IMR-90 (cell line): ENCODE results near the gene LACC1. TPM values are rescaled to one million over a fixed set of nuclear protein-coding genes. Genes with fewer than 3 reads are reported as not detected.

Source experiments
- ATAC-seq: fragments of 200-7000 bp; cut with Tn5 transposase; 2 replicates; pipeline ENCODE4 v1.9.1; 2020; ENCODE audit warnings: low read depth, mild to moderate bottlenecking, moderate library complexity
- BruUV-seq: library from RNA; stranded (reverse); fragments of 400-500 nt; replicated peaks from 2 replicates; lab custom pipeline; 2021; lab: Mats Ljungman, UMichigan
- CTCF ChIA-PET: fragments of 300-600 bp; formaldehyde crosslinking; extraction: SDS; loops from one replicate; lab custom pipeline; 2021; ENCODE audit warnings: antibody characterized with exemption; lab: Yijun Ruan, JAX
- POLR2A ChIA-PET: fragments of 300-600 bp; sonication (Branson Sonifier 250); formaldehyde crosslinking; loops from one replicate; lab custom pipeline; 2022; ENCODE audit warnings: antibody characterized with exemption; ENCODE audit not compliant: unreplicated experiment; lab: Charles Lee
- DNase-seq: peaks from one replicate; pipeline ENCODE4 v3.0.0; 2013
- H2AFZ ChIP-seq: replicated peaks from 2 replicates; pipeline ENCODE3; 2013; ENCODE audit warnings: low read length, mild to moderate bottlenecking; ENCODE audit not compliant: poor library complexity
- H2AK5ac ChIP-seq: 2 replicates; pipeline ENCODE4 v1.6.1; 2013; ENCODE audit warnings: low read depth, low read length, inconsistent platforms
- H2AK9ac ChIP-seq: replicated peaks from 2 replicates; pipeline ENCODE3; 2013; ENCODE audit warnings: mild to moderate bottlenecking, low read depth, low read length, moderate library complexity; ENCODE audit not compliant: poor library complexity
- H2BK120ac ChIP-seq: 2 replicates; pipeline ENCODE4 v1.6.1; 2013; ENCODE audit warnings: low read depth, low read length, inconsistent platforms
- H2BK15ac ChIP-seq: 3 replicates; pipeline ENCODE4 v1.6.1; 2013; ENCODE audit warnings: low read depth, low read length, inconsistent platforms
- H2BK20ac ChIP-seq: 2 replicates; pipeline ENCODE4 v1.6.1; 2013; ENCODE audit warnings: low read depth, mild to moderate bottlenecking, inconsistent platforms, low read length, moderate library complexity
- H2BK5ac ChIP-seq: 2 replicates; pipeline ENCODE4 v1.6.1; 2013; ENCODE audit warnings: mild to moderate bottlenecking, low read depth, low read length, inconsistent platforms; ENCODE audit not compliant: poor library complexity, severe bottlenecking
- H3K14ac ChIP-seq: replicated peaks from 2 replicates; pipeline ENCODE4 v1.6.1; 2013; ENCODE audit warnings: low read depth, low read length, inconsistent platforms
- H3K18ac ChIP-seq: 2 replicates; pipeline ENCODE4 v1.6.1; 2013; ENCODE audit warnings: low read depth, low read length, control low read depth
- H3K23ac ChIP-seq: 2 replicates; pipeline ENCODE4 v1.6.1; 2013; ENCODE audit warnings: low read depth, low read length, inconsistent platforms
- H3K27ac ChIP-seq: 2 replicates; pipeline ENCODE4 v1.5.1; 2013; ENCODE audit warnings: mild to moderate bottlenecking, control low read depth, low read length; ENCODE audit not compliant: insufficient read depth
- H3K27me3 ChIP-seq: 2 replicates; pipeline ENCODE4 v1.6.1; 2013; ENCODE audit warnings: low read length; ENCODE audit not compliant: control insufficient read depth, insufficient read depth
- H3K36me3 ChIP-seq: 2 replicates; pipeline ENCODE4 v1.6.1; 2013; ENCODE audit warnings: low read length, mixed read lengths; ENCODE audit not compliant: control insufficient read depth, insufficient read depth
- H3K4ac ChIP-seq: 2 replicates; pipeline ENCODE4 v1.6.1; 2013; ENCODE audit warnings: low read depth, low read length, inconsistent platforms
- H3K4me1 ChIP-seq: 2 replicates; pipeline ENCODE4 v1.6.1; 2013; ENCODE audit warnings: low read length, mixed read lengths; ENCODE audit not compliant: control insufficient read depth, insufficient read depth
- H3K4me2 ChIP-seq: 2 replicates; pipeline ENCODE4 v1.6.1; 2013; ENCODE audit warnings: low read depth, mild to moderate bottlenecking, control low read depth, low read length, moderate library complexity
- H3K4me3 ChIP-seq: 2 replicates; pipeline ENCODE4 v1.5.1; 2013; ENCODE audit warnings: low read depth, mild to moderate bottlenecking, control low read depth, low read length, moderate library complexity; ENCODE audit not compliant: insufficient read depth
- H3K56ac ChIP-seq: 2 replicates; pipeline ENCODE4 v1.6.1; 2013; ENCODE audit warnings: low read length, inconsistent platforms; ENCODE audit not compliant: insufficient read depth; ENCODE audit errors: extremely low read depth
- H3K79me1 ChIP-seq, 2 experiments: 2 replicates each; pipeline ENCODE4 v1.6.1; 2013; ENCODE audit warnings: low read length in 2 of 2, inconsistent platforms in 1 of 2, low read depth in 1 of 2
- H3K9ac ChIP-seq: 2 replicates; pipeline ENCODE4 v1.6.1; 2013; ENCODE audit warnings: low read depth, low read length, control low read depth
- H3K9me1 ChIP-seq: 2 replicates; pipeline ENCODE4 v1.6.1; 2013; ENCODE audit warnings: low read length, inconsistent platforms; ENCODE audit not compliant: insufficient read depth
- H3K9me3 ChIP-seq: 2 replicates; pipeline ENCODE4 v1.6.1; 2013; ENCODE audit warnings: low read length; ENCODE audit not compliant: control insufficient read depth, insufficient read depth
- H4K20me1 ChIP-seq: 2 replicates; pipeline ENCODE4 v1.6.1; 2013; ENCODE audit warnings: low read length, inconsistent platforms; ENCODE audit not compliant: insufficient read depth
- H4K5ac ChIP-seq: 2 replicates; pipeline ENCODE4 v1.6.1; 2013; ENCODE audit warnings: mild to moderate bottlenecking, low read depth, low read length, control low read depth
- H4K8ac ChIP-seq, 2 experiments: 2 replicates each; pipeline ENCODE4 v1.6.1; 2013; ENCODE audit warnings: low read depth in 2 of 2, low read length in 2 of 2, control low read depth in 1 of 2, inconsistent platforms in 1 of 2
- H4K91ac ChIP-seq: 2 replicates; pipeline ENCODE4 v1.6.1; 2013; ENCODE audit warnings: low read depth, low read length, inconsistent platforms; ENCODE audit not compliant: insufficient read depth
- BHLHE40 ChIP-seq: fragments of 150-350 bp; IDR thresholded peaks from 2 replicates; pipeline ENCODE4 v1.6.1; 2016; ENCODE audit warnings: mild to moderate bottlenecking, low read depth, low read length
- CEBPB ChIP-seq: IDR thresholded peaks from 2 replicates; pipeline ENCODE4 v1.6.1; 2012; ENCODE audit warnings: low read depth, low read length, improper control_type of control experiment
- CHD1 ChIP-seq: IDR thresholded peaks from 2 replicates; pipeline ENCODE4 v1.6.1; 2012; ENCODE audit warnings: low read depth, low read length, improper control_type of control experiment
- CTCF ChIP-seq: conservative IDR thresholded peaks from 2 replicates; pipeline ENCODE4 v1.5.1; 2012; ENCODE audit warnings: mild to moderate bottlenecking, low read depth, low read length, improper control_type of control experiment
- ELK1 ChIP-seq: fragments of 150-350 bp; IDR thresholded peaks from 2 replicates; pipeline ENCODE4 v1.6.1; 2016; ENCODE audit warnings: low read depth, mild to moderate bottlenecking, low read length, moderate library complexity, borderline replicate concordance
- FOS ChIP-seq: fragments of 150-350 bp; IDR thresholded peaks from 2 replicates; pipeline ENCODE4 v1.6.1; 2016; ENCODE audit warnings: low read depth, low read length
- MAFK ChIP-seq: IDR thresholded peaks from 2 replicates; pipeline ENCODE4 v1.6.1; 2012; ENCODE audit warnings: low read depth, low read length, improper control_type of control experiment
- MAZ ChIP-seq: IDR thresholded peaks from 2 replicates; pipeline ENCODE4 v1.6.1; 2012; ENCODE audit warnings: low read depth, mild to moderate bottlenecking, low read length, improper control_type of control experiment, moderate library complexity, borderline replicate concordance
- MXI1 ChIP-seq: IDR thresholded peaks from 2 replicates; pipeline ENCODE4 v1.6.1; 2012; ENCODE audit warnings: low read depth, mild to moderate bottlenecking, low read length, moderate library complexity, borderline replicate concordance
- NFE2L2 ChIP-seq: fragments of 150-350 bp; IDR thresholded peaks from 2 replicates; pipeline ENCODE4 v1.6.1; 2016; ENCODE audit warnings: low read depth, mild to moderate bottlenecking, low read length
- POLR2A ChIP-seq: IDR thresholded peaks from 2 replicates; pipeline ENCODE4 v1.6.1; 2012; ENCODE audit warnings: mild to moderate bottlenecking, low read depth, low read length
- RAD21 ChIP-seq: IDR thresholded peaks from 2 replicates; pipeline ENCODE4 v1.6.1; 2012; ENCODE audit warnings: low read length, improper control_type of control experiment
- RCOR1 ChIP-seq: IDR thresholded peaks from 2 replicates; pipeline ENCODE4 v1.6.1; 2012; ENCODE audit warnings: mild to moderate bottlenecking, low read length, improper control_type of control experiment; ENCODE audit not compliant: insufficient replicate concordance
- RFX5 ChIP-seq: IDR thresholded peaks from 2 replicates; pipeline ENCODE4 v1.8.0; 2012; ENCODE audit warnings: low read depth, mild to moderate bottlenecking, low read length, moderate library complexity
- SMC3 ChIP-seq: fragments of 150-350 bp; IDR thresholded peaks from 2 replicates; pipeline ENCODE4 v1.6.1; 2016; ENCODE audit warnings: low read depth, mild to moderate bottlenecking, antibody characterized with exemption, low read length, moderate library complexity
- USF2 ChIP-seq: fragments of 150-350 bp; IDR thresholded peaks from 2 replicates; pipeline ENCODE4 v1.6.1; 2017; ENCODE audit warnings: mild to moderate bottlenecking, antibody characterized with exemption, low read length, low read depth
- whole genome bisulfite sequencing, 2 experiments: methylation state at CpG; one replicate each; pipeline versions ENCODE4 v1.1.5 to v1.1.7; 2013; ENCODE audit warnings: missing lambda C conversion rate in 2 of 2; ENCODE audit not compliant: insufficient read length in 1 of 2; ENCODE audit errors: extremely low coverage in 2 of 2; 5-methylcytosine and 5-hydroxymethylcytosine counted together
- dilution Hi-C: fragments of 300-500 bp; cut with HindIII; formaldehyde crosslinking; loops from one replicate; pipeline ENCODE4 v1.14.3; 2018; ENCODE audit warnings: low sequenced_read_pairs; ENCODE audit not compliant: unreplicated experiment
- in situ Hi-C: fragments of 300-500 bp; cut with MboI; formaldehyde crosslinking; loops from 3 replicates; pipeline ENCODE4 v1.14.3; 2019; ENCODE audit warnings: low sequenced_read_pairs, inconsistent platforms, mixed read lengths
- intact Hi-C: fragments of 100-400 bp; cut with micrococcal nuclease; formaldehyde crosslinking; loops from 2 replicates; pipeline ENCODE4 v1.10.0; 2022
- polyA plus RNA-seq, 3 experiments: library from polyadenylated mRNA; depleted of rRNA; stranded (reverse); fragments of >200 nt; gene quantifications; 2 replicates each; pipeline ENCODE4 v1.2.3, GENCODE V29; 2012; ENCODE audit warnings: low replicate concordance in 1 of 3
- total RNA-seq: library from RNA; depleted of rRNA; stranded (reverse); fragments of >200 nt; gene quantifications from 2 replicates; pipeline ENCODE4 v1.2.3, GENCODE V29; 2012

Gene LACC1
- total and polyA plus RNA-seq, 2 of the 4 experiments (the other 2 are of a cell fraction): 3.2 to 4.7 TPM

GRCh38 chr13:43884222-43884621 is 4.5 kb downstream of the LACC1 start:
- Histone ChIP-seq H2AK9ac (no peak overlapping the region), H3K9ac (no peak overlapping the region), H3K9me1 (no peaks in the 10 kb centered on the region; the same call in 1 of the 2 replicates), H2BK120ac (no peak overlapping the region), H3K4me3 (no peak overlapping the region), H3K27ac (no peak overlapping the region), H4K20me1 (no peaks in the 10 kb centered on the region), H2BK5ac (no peak overlapping the region), H2AK5ac (no peak overlapping the region), H3K4me2 (no peak overlapping the region), H3K18ac (no peak overlapping the region), H3K36me3 (no peaks in the 10 kb centered on the region), H4K5ac (no peak overlapping the region), H2AFZ (no peak overlapping the region), H2BK20ac (no peak overlapping the region), H3K27me3 (no peaks in the 10 kb centered on the region), H3K14ac (no peak overlapping the region; the same call in 1 of the 2 replicates), H3K56ac (no peak overlapping the region), H3K79me1 (peaks cover 0 to 7% of the 10 kb centered on the region in 2 experiments; a peak in 2 of 4 replicates), H3K9me3 (no peaks in the 10 kb centered on the region), H4K8ac (no peak overlapping the region), H4K91ac (no peak overlapping the region), H3K4me1 (peaks cover 5% of the 10 kb centered on the region), H2BK15ac (no peak overlapping the region), H3K4ac (no peak overlapping the region), H3K23ac (no peak overlapping the region)
- WGBS, 2 experiments: no CpG with 5 or more reads among the region's 1 CpG
- DNase-seq (no peak), ATAC-seq (peak; percentile 12; the same call in 1 of the 2 replicates)
- dilution Hi-C loops: no loop called here
- no TSS peak for BruUV-seq
- in situ Hi-C loops: no loop called here
- CTCF ChIA-PET: no interaction called here
- no peak for TF ChIP-seq CHD1
- TF ChIP-seq NFE2L2: no peak
- TF ChIP-seq CTCF: no peak
- no peak for TF ChIP-seq ELK1
- TF ChIP-seq CEBPB: no peak
- TF ChIP-seq RCOR1: no peak
- TF ChIP-seq POLR2A: no peak
- TF ChIP-seq BHLHE40: no peak
- no peak for TF ChIP-seq FOS
- no peak for TF ChIP-seq USF2
- TF ChIP-seq MXI1: no peak
- no peak for TF ChIP-seq MAZ
- no peak for TF ChIP-seq RAD21
- no peak for TF ChIP-seq RFX5
- no peak for TF ChIP-seq SMC3
- no peak for TF ChIP-seq MAFK
- intact Hi-C loops: no loop called here
- POLR2A ChIA-PET: no interaction called here
